A673 (cell line): ENCODE results near the gene ILRUN. TPM values are rescaled to one million over a fixed set of nuclear protein-coding genes. Genes with fewer than 3 reads are reported as not detected.
"Not testable (repeated sequence)": the region's sequence is repeated elsewhere in the genome, so short reads cannot be mapped to it uniquely, and the experiment has no call there.

Experiments used
- BruUV-seq: library from RNA; stranded (reverse); fragments of 400-500 nt; replicated peaks from 2 replicates; lab custom pipeline; 2021; lab: Mats Ljungman, UMichigan
- CTCF ChIA-PET: fragments of 300-600 bp; sonication (Branson Sonifier 250); formaldehyde crosslinking; loops from one replicate; lab custom pipeline; 2022; ENCODE audit warnings: antibody characterized with exemption; lab: Charles Lee
- POLR2A ChIA-PET: fragments of 300-600 bp; sonication (Branson Sonifier 250); formaldehyde crosslinking; loops from one replicate; lab custom pipeline; 2022; ENCODE audit warnings: antibody characterized with exemption; ENCODE audit not compliant: low non-redundant PET; lab: Charles Lee
- DNase-seq: peaks from one replicate; pipeline ENCODE4 v3.0.0-alpha.2; 2015; ENCODE audit warnings: low spot score
- H3K27ac ChIP-seq: fragments of 200-600 bp; sonication (generic); 2 replicates; pipeline ENCODE4 v1.5.1; 2016; ENCODE audit warnings: mixed run types, low read depth, mild to moderate bottlenecking, mixed read lengths, antibody characterized with exemption, low read length; ENCODE audit not compliant: poor library complexity, severe bottlenecking
- H3K27me3 ChIP-seq: fragments of 200-600 bp; sonication (generic); replicated peaks from 2 replicates; pipeline ENCODE4 v1.6.1; 2017; ENCODE audit warnings: mixed run types, low read depth, mild to moderate bottlenecking, mixed read lengths, antibody characterized with exemption, low read length; ENCODE audit not compliant: insufficient read depth, poor library complexity
- H3K36me3 ChIP-seq: fragments of 200-600 bp; sonication (generic); 2 replicates; pipeline ENCODE4 v1.6.1; 2016; ENCODE audit warnings: mixed run types, mild to moderate bottlenecking, mixed read lengths, antibody characterized with exemption, low read length; ENCODE audit not compliant: insufficient read depth, poor library complexity, severe bottlenecking
- H3K4me1 ChIP-seq: fragments of 200-600 bp; sonication (generic); 2 replicates; pipeline ENCODE4 v1.6.1; 2017; ENCODE audit warnings: mixed run types, mild to moderate bottlenecking, mixed read lengths, antibody characterized with exemption, low read length; ENCODE audit not compliant: insufficient read depth, poor library complexity, severe bottlenecking
- H3K4me3 ChIP-seq: fragments of 200-600 bp; sonication (generic); 2 replicates; pipeline ENCODE4 v1.5.1; 2016; ENCODE audit warnings: low read depth, mixed run types, mild to moderate bottlenecking, mixed read lengths, low read length; ENCODE audit not compliant: poor library complexity, severe bottlenecking
- H3K9me3 ChIP-seq: fragments of 200-600 bp; sonication (generic); 2 replicates; pipeline ENCODE4 v1.6.1; 2016; ENCODE audit warnings: mixed run types, low read depth, mild to moderate bottlenecking, mixed read lengths, antibody characterized with exemption, low read length; ENCODE audit not compliant: poor library complexity, severe bottlenecking
- EZH2 ChIP-seq: fragments of 200-600 bp; sonication (generic); IDR thresholded peaks from 2 replicates; pipeline ENCODE4 v1.6.1; 2017; ENCODE audit warnings: borderline replicate concordance, low read depth, mild to moderate bottlenecking, mixed read lengths, antibody characterized with exemption, low read length; ENCODE audit not compliant: poor library complexity, severe bottlenecking
- intact Hi-C: fragments of 100-400 bp; cut with micrococcal nuclease; formaldehyde crosslinking; loops from one replicate; pipeline ENCODE4 v1.10.0; 2022; ENCODE audit not compliant: unreplicated experiment
- total RNA-seq: library from RNA; stranded (reverse); gene quantifications from 2 replicates; pipeline ENCODE4 v1.2.3, GENCODE V29; 2021
- TF ChIP-seq, protein P1 (sequence below): fragments of 300-800, 200-600 bp; sonication (generic); conservative IDR thresholded peaks from 2 replicates; pipeline ENCODE4 v1.5.1; 2017; ENCODE audit warnings: low read depth, mild to moderate bottlenecking, antibody characterized with exemption, low read length, moderate library complexity, mixed read lengths

ILRUN gene
- total RNA-seq, 1 experiment from 2014 or later, result 66.5 TPM

- Histone ChIP-seq H3K27ac (peak overlapping the region; percentile 81), H3K9me3 (no peaks in the 10 kb centered on the region), H3K4me1 (peaks cover 32% of the 10 kb centered on the region), H3K4me3 (no peak overlapping the region), H3K27me3 (no peaks in the 10 kb centered on the region), H3K36me3 (no peaks in the 10 kb centered on the region)
- ChIA-PET CTCF (no interaction called here), POLR2A (no interaction called here)
- intact Hi-C loops, result no loop called here
- TF ChIP-seq, protein P1, sequence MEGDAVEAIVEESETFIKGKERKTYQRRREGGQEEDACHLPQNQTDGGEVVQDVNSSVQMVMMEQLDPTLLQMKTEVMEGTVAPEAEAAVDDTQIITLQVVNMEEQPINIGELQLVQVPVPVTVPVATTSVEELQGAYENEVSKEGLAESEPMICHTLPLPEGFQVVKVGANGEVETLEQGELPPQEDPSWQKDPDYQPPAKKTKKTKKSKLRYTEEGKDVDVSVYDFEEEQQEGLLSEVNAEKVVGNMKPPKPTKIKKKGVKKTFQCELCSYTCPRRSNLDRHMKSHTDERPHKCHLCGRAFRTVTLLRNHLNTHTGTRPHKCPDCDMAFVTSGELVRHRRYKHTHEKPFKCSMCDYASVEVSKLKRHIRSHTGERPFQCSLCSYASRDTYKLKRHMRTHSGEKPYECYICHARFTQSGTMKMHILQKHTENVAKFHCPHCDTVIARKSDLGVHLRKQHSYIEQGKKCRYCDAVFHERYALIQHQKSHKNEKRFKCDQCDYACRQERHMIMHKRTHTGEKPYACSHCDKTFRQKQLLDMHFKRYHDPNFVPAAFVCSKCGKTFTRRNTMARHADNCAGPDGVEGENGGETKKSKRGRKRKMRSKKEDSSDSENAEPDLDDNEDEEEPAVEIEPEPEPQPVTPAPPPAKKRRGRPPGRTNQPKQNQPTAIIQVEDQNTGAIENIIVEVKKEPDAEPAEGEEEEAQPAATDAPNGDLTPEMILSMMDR, result no peak
- no peak for TF ChIP-seq EZH2
- BruUV-seq, result no TSS peak
- peak; percentile 54 for DNase-seq
Measured at GRCh38 chr6:34671801-34672656, 24.5 kb downstream of the ILRUN start.

GRCh38 chr6:34671367-34671766, 25.2 kb downstream of the ILRUN start:
- Histone ChIP-seq H3K4me1 (peaks cover 38% of the 10 kb centered on the region), H3K9me3 (no peaks in the 10 kb centered on the region), H3K27me3 (no peaks in the 10 kb centered on the region), H3K36me3 (no peaks in the 10 kb centered on the region), H3K27ac (peak overlapping the region; percentile 81), H3K4me3 (no peak overlapping the region)
- POLR2A ChIA-PET, result no interaction called here
- CTCF ChIA-PET, result no interaction called here
- intact Hi-C loops, result no loop called here
- peak; percentile 26 for DNase-seq
- TF ChIP-seq, protein P1, result no peak
- no peak for TF ChIP-seq EZH2
- TSS peak; percentile 18 for BruUV-seq

GRCh38 chr6:34668799-34669198, 27.8 kb downstream of the ILRUN start:
- H3K9me3 ChIP-seq, CTCF ChIA-PET, POLR2A ChIA-PET, H3K27me3 ChIP-seq, H3K36me3 ChIP-seq, BruUV-seq, DNase-seq, intact Hi-C loops, H3K4me3 ChIP-seq, H3K27ac ChIP-seq: not testable (repeated sequence)
- H3K4me1 ChIP-seq, result peaks cover 60% of the 10 kb centered on the region
